ENCODE results near the gene TMTC4. TPM values are rescaled to one million over a fixed set of nuclear protein-coding genes. Genes with fewer than 3 reads are reported as not detected.

TMTC4 gene, protein sequence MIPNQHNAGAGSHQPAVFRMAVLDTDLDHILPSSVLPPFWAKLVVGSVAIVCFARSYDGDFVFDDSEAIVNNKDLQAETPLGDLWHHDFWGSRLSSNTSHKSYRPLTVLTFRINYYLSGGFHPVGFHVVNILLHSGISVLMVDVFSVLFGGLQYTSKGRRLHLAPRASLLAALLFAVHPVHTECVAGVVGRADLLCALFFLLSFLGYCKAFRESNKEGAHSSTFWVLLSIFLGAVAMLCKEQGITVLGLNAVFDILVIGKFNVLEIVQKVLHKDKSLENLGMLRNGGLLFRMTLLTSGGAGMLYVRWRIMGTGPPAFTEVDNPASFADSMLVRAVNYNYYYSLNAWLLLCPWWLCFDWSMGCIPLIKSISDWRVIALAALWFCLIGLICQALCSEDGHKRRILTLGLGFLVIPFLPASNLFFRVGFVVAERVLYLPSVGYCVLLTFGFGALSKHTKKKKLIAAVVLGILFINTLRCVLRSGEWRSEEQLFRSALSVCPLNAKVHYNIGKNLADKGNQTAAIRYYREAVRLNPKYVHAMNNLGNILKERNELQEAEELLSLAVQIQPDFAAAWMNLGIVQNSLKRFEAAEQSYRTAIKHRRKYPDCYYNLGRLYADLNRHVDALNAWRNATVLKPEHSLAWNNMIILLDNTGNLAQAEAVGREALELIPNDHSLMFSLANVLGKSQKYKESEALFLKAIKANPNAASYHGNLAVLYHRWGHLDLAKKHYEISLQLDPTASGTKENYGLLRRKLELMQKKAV
- total RNA-seq (2022; extraction: Qiagen RNA extraction; ENCODE audit: low read depth), result 7.9 to 12.6 TPM (median 10.7 TPM) in 5 replicates

GRCh38 chr13:100674572-100674871 is at the start of gene TMTC4:
Gene TMTC4, minus strand, starts transcription at chr13:100674795. Its CDS starts 4,433 bp downstream, at chr13:100670362.

DNA sequence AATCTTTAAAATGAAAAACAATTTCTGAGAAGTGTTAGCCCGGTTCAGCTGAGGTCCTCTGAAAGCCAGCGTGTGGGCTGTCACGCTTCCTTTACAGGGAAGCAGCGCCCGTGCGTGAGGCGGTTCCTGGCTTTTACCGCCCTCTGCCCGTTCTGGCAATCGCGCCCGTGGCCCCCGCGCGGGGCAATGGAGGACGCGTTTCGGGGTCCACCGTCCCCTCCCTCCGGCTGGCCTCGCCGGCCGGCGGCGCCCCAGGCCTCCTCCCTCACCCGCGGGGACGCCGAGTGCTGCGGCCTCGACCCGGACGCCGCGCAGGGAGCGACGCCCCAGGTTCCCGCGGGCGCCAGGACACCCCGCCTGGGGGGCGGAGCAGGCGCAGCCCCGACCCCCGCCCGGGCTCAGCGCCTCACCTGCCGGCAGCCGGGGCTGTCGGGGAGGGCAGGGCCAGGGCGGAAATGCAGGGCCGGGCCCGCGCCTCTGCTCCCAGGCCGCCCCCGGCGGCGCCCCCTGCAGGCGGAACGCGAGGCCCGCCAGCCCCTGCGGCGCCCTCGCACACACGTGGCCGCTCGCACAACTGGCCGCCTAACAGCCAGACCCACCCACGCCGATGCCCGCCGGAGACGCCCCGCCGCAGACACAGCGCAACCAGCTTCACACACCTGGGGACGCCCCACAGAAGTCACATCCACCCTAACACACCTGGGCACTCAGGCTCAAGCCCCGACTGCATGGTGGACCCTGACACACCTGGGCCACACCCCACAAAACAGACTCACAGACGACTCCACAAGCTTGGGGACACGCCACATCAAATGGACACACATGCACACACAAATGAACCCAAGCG is 86.0 kb downstream of the TMTC4 start, which contains the start of gene GGACT:
GGACT (minus strand) TSS at position 459 of the 847 bp plus-strand sequence. CDS start 56,198 bp downstream, outside the sequence.

Other genes starting within 250 kb of the TMTC4 start
- 2.7 to 5.6 TPM (median 3.9 TPM) in 5 replicates for gene GGACT, start 86.0 kb downstream of the TMTC4 start, total RNA-seq (2022; extraction: Qiagen RNA extraction; ENCODE audit: low read depth)